HG03469 (cell line): ENCODE measurements around the gene DDRGK1.

Experiments used
- ATAC-seq: cut with Tn5 transposase; IDR thresholded peaks from one replicate; pipeline ENCODE4 v1.9.1; 2021; ENCODE audit warnings: mild to moderate bottlenecking, moderate library complexity, moderate number of reproducible peaks; ENCODE audit not compliant: unreplicated experiment

DDRGK1 gene

DNA sequence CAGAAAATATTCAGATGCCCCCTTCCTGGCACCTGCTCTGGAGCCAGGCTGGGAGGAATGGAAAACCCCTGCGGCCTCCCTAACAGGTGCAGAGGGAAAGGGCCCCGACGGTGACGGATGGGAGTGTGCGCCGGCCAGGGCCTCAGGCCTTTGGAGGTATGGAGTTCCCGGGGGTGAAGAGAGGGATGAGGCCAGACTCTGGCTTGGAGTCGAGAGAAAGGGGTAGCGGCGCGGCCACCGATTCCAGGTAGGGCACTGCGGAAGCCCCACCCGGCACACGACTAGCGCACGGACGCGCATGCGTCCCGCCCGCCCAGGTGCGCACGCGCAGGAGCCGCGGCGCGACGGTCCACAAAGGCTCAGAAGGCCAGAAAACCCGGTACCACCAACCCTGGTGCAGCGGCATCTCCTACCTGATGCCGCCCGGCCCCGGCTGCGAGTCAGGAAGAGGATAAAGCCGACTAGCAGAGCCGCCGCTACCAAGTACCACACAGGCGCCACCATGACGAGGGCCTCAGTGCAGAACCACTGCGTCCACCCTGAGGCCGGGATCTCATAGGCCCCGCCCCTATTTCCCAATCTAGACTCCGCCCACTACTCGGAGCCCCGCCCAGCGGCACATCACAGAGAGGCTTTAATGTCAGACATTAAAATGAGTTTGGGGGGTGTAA lies at the start of gene DDRGK1:
Gene DDRGK1 (minus strand): TSS at position 559 of the 671 bp plus-strand sequence. CDS start 55 bp downstream, at position 504.
- peak; percentile 59 for ATAC-seq

DNA sequence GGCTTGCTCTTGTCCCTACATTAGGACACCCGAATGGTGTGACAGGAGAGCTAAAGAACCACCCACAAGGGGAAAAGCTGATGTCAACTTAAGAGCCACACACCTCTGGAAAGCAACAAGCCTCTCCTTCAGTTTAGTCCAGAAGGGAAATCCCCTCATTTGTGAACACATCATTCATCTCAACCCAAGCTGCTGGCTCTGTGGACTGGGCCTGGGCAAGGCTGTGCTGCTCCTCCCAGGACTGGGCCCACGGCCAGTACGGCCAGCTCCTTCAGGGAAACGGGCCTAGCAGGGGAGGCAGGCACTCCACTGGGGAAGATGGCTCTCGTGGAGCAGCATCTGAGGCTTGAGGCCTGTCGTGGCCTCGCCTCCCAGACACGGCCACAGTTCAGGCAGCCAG lies 47.3 kb upstream of the DDRGK1 start:
- no peak for ATAC-seq

DNA sequence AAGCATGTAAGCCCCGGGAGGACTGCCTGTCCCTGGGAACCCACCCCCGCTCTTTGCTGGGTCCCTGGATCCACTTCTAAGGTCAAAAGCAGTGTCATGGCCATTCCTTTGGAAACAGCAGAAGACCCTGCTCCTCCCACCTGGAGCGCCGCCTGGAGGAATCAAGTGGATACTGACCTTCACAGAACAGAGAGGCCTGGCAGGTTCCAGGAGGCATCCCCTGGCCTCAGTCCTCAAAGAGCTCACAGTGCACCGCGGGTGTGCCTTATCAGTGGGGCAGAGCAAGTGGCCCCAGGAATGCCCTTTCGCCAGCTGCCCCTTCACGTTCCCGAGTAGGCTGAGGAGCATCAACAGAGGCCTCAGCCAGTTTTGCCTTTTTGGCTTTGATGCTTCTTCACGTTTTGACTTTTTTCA lies 45.6 kb upstream of the DDRGK1 start:
- ATAC-seq, result no peak

DNA sequence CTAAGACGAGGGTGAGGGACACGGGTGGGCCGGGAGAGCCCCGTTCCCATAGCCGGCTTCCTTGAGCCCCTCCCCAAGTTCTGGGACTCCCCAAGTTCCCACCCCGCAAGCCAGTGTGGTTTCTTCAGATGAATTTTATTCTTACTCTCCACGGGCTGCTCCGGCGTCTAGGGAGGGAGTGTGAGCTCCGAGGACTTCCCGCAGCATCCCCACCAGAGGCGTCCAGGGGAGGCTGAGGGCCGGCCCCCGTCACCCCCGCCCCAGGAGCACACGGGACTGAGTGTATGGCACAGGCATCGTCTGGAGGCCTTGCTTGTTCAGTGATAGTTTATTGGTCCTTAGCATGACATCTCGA lies 44.5 kb upstream of the DDRGK1 start:
- ATAC-seq, result no peak

DNA sequence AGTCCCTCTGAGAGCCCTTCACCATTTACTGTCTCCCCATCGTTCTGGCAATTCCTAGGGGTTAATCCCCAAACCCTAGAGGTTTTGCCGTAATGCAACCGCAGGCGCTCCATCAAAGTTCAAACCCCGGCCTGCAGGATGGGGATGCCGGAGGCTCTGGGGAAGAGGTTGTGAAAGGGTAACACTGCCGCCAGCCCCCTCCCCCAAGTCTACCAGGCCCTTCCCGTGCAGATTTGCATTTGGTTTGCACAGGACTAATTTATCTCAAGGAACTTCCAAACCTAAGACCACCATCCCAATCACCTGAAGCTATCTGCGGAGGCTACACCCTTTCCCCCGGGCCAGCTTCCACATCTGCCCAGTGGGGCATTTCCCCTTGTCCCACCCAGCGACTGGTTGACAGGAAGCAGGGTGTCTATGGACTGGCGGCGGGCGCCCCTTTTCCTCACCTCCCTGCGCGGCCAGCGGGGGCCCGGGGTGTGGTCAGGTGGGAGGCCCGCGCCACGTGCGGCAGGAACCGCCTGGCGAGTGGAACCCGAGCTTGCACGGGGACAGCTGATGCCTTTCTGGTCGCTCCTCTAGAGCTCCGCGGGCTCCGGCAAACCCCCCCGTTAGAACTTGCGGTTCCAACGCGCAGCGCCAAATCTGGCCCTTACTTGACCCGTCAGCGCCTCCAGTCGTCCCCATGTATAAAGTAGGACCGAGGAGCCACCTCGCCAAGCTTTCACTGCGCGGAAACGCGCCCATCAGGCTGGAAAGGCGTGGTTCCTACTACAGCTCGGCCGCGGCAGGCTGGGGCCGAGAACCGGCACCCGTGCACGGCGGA lies 43.9 kb upstream of the DDRGK1 start:
- ATAC-seq, result no peak

DNA sequence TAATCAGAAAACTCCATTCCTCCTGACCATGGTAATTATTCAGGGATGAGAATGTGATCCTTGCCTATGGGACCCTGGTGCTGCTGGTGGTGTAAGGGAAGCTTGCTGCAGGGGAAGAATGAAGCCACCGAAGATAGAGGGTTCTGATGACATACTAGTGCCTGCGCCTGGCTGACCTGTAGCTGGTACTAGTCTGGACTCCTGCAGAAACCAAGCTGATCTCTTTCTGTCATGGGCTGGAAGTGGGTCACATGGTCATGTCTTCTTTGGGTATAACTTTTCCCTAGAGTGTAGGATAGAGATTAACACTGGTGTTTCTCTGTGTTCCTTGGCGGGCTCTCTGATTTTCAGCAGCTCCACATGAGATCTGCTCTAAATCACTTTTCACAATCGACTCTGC lies 43.2 kb upstream of the DDRGK1 start:
- no peak for ATAC-seq

DNA sequence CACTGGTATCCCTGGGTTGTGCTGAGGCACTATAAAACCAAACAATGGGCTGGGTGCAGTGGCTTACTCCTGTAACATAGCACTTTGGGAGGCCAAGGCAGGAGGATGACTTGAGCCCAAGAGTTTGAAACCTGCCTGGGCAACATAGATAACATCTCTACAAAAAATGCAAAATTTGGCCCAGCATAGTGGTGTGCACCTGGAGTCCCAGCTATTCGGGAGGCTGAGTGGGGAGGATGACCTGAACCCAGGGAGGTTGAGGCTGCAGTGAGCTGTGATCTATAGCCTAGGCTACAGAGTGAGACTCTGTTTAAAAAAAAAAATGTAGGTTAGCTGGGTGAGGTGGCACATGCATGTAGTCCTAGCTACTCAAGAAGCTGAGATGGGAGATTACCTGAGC lies 42.2 kb upstream of the DDRGK1 start:
- no peak for ATAC-seq

DNA sequence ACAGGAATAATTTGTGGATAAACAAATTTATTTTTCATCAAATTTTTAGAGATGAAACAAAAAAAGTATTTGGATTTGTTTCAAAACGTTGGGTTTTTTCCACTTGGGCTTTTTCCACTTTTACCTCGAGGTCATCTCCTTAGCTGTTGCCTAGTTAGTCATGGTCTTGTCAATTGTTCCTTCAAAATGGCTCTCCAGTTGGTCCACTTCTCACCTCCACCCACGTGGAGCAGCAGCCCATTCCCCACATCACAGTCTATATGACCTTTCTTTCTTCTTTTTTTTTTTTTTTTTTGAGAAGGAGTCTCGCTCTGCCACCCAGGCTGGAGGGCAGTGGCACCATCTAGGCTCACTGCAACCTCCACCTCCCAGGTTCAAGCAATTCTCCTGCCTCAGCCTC lies 41.2 kb upstream of the DDRGK1 start:
- no peak for ATAC-seq

DNA sequence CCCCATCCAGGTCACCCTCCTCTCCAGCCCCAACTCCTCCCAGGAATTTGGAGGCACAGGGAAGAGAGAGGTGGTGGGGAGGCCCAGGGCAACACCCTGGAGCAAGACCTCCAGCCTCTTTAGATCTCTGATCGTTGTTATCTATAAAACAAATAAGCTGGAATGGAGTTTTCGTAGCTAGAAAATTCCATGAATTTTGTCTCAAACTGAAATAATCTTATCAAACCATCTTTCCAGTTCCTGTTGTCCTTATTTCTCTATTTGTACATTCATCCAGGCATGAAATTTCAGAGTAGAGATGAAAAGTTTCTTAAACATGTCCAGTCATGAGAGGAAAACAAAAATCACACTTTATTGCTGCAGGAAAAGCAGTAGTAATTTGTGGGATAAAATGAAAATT lies 40.7 kb upstream of the DDRGK1 start:
- no peak for ATAC-seq

DNA sequence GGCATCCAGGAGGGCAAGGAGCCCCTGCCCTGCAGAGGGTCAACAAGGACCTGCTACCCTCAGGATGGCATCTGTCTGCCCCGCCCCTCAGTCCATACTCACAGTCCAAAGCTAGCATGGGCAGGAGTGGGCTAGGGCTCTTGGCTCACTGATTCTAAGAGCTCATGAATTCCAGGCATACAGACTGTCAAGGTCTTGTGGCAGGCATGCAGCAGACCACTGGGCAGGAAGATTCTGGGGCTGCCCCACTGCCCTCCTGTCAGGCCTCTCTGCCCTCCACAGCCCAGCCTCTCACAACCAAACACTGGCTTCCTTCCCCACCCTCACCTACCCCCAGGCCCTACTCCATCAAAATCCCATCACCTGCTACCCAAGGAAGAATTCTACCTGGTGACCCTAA lies 40.1 kb upstream of the DDRGK1 start:
- no peak for ATAC-seq

DNA sequence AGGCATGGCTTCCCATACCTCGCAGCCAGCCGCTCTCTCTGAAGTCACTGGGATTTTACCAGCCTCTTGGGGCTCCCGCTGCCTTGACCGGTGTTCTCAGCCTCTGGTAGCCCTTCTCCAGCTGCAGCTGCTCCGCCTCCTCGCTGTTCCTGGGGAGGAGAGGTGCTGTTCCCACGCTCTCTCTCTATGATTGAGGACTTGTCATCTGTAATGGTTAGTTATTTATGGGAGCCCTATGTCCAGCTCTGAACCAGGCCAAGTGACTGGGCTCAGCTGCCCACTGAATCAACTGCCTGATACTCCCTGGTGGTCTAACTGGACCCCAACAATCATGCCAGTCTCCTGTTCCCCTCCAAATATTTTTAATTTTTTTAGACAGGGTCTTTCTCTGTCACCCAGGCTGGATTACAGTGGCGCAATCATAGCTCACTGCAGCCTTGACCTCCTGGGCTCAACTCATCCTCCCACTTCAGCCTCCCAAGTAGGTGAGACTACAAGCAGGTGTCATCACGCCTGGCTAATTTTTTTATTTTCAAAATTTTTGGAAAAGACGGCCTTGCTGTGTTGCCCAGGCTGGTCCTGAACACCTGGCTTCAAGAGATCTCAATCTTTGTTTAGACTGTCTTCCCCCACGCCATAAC lies 39.4 kb upstream of the DDRGK1 start:
- ATAC-seq, result no peak

DNA sequence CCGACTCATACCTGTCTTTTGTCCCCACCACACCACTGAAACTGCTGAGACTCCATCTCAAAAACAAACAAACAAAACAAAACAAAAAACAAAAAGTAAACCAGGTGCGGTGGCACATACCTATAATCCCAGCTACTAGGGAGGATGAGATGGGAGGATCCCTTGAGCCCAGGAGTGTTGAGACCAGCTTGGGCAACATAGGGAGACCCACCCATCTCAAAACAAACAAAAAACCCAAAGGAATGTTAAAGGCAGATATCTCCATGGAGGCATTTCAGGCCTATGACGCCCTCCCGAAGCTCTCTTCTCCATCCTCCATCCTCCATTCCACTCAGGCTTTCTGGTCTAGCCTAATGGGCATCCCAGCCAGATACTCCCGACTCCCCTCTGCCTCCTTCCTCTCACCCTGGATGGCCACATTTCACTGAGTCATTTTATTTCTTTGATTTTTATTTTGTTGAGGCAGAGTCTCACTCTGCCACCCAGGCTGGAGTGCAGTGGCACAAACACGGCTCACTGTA lies 37.8 kb upstream of the DDRGK1 start:
- no peak for ATAC-seq

DNA sequence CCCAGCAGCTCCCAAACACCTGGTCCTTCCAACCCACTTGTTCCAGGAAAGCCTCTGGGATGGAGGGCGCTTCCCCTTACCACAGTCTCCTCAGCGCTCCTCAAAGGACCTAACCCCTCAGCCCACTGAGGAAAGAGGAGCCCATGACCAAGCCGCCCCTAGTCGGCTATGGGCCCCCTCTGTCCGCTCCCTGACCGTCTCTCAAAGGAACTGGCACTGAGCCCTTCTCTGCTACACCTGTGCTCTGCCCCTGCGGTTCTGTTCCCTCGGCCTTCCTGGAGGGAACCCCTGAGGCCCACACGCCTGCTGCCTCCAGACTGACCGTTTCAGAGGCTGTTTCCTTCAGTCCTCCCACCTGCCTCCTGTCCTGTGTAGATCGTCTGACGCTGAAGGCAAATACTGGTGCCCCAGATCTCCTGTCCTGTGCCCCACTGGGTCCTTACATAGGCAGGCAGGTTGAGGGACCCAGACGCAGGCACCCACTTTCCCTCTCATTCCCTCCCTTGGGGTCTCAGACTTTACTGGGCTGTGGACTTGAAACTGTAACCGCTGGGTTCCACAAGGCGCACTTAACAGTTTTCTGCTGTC lies 36.4 kb upstream of the DDRGK1 start:
- ATAC-seq, result no peak

DNA sequence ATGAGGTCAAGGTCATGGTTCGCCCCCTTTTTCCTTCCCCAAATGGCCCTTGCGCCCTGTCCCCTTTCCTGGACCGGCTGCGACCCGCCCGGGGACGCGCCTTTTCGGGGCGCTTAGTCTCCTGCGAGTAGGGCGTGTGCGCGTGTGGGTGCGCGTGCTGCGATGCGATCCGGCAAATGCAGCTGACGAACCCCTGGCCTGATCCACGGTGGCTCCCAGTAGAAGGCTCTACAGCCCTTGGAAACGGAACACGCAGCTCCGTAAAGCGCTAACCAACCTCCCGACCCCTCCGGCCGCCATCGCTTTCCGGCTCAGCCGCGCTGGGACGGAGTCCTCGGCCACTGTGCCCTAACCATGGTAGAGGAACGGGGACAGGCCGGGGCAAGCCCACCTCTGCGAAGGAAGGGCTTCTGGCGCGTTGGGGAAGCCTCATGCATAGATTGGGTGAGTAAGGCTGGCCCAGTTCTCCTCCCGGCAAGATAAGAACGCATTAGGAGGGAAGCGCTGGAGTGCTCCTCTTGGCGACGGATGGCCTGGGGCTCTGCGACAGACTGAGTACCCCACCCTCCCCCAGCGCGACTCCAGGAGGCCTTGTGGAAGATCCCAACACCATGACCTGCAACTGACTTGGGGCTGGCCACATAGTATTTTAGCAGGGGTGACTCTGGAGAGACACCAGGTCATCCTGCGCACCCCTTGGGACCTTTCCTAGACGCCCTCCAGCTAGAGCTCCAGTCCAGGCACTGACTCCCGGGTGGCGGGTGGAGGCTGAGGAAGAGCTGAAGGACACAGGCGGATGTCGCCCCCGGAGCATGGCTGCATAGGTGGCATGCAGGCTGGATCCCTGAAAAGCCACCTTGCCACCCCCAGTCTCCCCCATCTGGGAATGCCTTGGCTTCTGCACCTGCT lies 35.6 kb upstream of the DDRGK1 start:
- ATAC-seq, result no peak

DNA sequence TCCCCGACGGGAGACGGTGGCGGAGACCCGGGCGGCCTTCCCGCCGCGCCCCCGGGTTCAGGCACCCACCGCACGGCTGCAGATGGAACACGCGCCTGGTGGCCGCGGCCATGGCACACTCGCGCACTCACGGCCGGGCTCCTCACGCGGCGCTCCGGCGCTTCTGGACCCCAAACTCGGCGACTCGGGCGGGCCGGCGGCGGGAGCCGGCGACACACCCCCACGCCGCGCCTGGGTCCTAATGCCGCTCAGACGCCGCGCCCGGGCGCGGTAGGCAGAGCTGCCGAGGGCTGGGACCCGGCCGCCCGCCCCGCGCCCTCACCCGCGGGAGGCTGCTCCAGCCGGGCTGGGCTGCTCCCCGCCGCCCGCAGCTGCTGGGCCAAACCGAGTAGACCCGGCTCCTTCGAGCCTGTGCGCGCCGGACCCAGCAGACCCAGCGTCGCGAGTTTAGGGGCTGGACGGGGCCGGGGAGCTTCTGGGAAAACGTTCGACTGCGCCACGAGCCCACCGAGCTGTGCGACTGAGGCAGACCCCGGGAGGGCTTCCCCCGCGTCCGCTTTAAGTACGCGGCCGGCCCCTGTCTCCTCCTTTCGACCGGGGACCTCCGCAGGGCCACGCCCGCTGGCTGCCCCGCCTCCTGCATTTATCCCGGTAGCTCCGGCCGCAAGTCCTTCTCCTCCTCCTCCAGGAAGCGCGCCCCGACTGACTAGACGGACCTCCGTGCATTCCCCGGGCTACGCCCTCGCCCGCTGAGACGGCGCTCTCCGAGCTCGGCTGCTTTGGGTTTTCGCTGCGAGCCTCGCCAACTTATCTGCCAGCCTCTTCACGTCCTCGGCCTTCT lies 34.8 kb upstream of the DDRGK1 start, which contains the start of gene SLC4A11:
Gene SLC4A11 (minus strand): TSS at position 165 of the 841 bp plus-strand sequence. CDS start 53 bp downstream, at position 112.
- no peak for ATAC-seq

DNA sequence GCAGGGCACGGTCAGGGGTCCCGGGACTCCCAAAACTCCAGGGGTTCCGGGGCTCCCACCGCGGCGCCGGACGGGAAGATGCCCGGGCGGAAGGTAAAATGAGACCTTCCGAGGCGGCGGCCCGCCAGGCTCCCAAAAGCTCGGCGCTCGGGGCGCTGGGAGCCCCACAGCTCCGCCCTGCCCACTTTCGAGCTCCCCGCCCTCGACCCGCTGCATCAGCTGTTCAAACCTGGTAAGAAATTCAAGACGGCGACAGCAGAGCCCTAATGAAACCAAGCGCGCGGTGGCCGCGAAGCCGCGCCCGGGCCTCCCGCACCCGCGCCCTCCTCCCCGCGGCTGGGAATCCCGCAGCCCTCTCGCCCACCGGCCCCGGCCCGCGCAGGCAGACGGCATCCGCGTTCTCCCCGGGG lies 34.1 kb upstream of the DDRGK1 start:
- ATAC-seq, result no peak

DNA sequence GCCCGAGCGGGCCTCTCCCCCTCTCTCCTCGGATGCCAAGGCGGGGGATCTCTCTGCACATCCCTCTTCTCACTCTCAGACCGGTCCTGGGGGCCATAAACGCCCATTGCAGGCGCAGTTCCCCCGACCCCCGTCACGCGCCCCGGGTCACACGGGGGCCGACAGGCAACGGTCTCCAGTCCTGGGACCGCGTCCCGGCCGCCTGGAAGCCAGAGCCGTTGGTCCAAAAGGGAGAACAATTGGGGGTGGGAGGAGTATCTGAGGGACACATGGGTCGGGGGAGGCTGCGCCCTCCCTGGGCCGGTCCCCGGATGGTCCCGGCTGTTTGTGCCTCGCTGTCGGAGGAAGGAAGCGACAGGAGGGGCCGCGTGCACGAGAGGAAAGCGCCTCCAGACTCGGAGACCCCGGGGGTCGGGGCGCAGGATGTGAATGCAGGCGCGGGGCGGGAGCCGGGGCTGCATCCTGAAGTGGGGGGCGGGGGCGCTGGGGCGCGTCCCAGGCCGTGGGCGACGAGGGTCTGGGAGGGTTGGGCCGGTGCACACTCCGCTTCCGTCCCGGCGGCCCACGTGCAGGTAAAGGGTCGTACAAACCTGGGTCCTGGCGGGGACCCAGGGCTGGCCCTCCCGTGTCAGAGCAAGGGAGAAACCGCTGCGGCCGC lies 33.6 kb upstream of the DDRGK1 start:
- ATAC-seq, result no peak

DNA sequence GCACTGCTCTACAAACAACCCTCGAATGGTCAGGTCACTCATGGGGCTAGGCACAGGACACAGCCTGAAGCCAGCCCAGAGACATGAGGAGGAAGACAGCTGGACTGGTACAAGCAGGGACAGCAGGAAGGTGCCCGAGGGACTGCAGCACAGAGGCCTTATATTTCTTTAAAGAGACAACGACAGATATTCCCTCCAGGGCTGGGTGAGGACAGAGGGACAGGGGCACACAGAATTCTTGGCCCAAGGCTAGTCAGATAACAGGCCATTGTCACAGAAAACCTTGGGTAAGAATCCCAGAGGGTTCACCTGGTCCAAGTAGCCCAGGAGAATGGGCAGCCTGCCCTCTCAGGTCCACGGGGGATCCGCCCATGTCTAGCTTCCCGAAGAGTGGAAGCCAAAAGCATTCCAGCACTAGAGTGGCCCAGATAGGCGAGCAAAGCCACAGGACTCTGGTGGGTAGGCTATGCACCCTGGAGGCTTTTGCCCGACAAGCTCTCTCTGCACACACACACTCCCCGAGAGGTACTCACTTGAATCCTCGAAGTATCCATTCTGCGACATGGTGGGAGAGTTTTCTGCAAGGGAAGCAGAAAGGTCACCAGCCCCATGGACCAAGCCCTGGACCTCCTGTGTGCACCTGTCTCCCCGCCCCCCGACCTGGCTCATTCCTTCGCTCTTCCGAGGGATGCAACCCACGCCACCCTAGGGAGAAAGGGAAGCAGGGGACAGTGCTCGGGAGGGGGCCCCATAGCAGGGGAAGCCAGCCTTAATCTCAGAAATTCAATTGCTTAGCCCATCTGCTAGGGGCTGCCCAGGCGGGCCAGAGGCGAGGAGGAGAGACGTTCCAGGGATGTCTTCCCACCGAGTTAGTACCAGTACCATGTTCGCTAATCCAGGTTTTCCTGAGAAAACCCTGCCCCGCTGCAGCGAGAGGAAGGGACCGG lies 32.8 kb upstream of the DDRGK1 start:
- ATAC-seq, result no peak
